ENCODE data around the gene CNPY4.

CNPY4 gene, protein sequence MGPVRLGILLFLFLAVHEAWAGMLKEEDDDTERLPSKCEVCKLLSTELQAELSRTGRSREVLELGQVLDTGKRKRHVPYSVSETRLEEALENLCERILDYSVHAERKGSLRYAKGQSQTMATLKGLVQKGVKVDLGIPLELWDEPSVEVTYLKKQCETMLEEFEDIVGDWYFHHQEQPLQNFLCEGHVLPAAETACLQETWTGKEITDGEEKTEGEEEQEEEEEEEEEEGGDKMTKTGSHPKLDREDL

DNA sequence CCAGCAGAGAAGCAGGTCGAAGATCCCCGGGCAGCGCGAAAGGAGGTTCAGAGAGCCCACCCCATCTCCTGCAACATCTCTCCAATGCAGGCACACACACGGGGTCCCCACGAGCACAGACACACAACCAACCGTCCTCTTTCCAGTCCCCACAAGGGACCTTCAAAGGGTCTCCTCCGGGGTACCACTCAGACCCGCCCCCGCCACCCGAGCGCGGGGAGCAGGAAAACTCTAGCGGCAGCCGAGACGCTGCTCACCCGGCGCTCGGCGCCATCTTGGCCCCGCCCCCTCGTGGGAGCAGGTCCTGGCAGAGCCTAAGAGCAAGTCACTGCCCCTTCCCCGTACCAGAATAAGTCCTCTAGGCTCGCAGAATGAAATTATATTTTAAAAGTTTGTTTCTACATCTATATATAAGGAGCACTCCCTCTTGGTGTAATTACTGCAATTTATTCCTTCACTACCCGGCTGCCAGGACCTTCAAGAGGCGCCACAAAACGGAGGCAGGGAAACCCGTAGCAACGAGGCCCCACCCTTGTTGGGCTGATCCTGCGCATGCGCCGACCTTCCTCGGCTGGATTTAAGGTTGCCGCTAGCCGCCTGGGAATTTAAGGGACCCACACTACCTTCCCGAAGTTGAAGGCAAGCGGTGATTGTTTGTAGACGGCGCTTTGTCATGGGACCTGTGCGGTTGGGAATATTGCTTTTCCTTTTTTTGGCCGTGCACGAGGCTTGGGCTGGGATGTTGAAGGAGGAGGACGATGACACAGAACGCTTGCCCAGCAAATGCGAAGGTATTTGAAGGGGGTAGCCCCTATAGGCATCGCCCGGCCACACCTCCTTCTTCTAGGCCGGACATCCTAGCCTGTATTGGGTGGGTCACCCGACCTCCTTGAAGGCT lies at the start of gene CNPY4, which contains the start of gene TAF6:
Gene CNPY4 (plus strand): TSS at position 563 of the 898 bp plus-strand sequence. CDS start 111 bp downstream, at position 674.
Gene TAF6 (minus strand): TSS at position 287 of the 898 bp plus-strand sequence. CDS start 5,149 bp downstream, outside the sequence.
- H3K4me3 ChIP-seq (ENCODE audit: low read depth, low read length), result peak within 1 kb of the TSS; percentile 96

DNA sequence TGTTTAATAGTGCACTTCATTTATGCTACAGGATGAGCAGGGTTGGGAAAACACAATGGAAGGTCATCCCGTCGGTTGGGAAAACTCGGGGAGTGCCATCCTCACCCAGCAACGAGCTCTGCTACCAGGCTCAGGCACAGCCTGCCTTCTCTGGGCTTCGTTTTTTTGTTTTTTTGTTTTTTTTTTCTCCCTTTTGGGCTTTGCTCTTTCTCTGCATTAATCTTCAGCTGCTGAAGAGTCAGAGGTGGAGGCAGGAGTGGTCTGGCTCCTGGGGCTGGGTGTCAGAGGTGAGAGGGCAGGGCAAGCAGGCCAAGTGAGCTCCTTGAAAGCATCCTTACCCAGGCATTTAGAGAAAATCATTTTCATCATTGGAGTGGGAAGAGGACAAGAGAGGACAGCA lies 49.4 kb upstream of the CNPY4 start:
- H3K4me3 ChIP-seq (ENCODE audit: low read depth, low read length), result no peak overlapping the region
- DNase-seq (ENCODE audit: low read depth), result no peak

More for the DNA sequence above, at the start of gene CNPY4, which contains the start of gene TAF6:
- DNase-seq (ENCODE audit: low read depth), result peak; percentile 78

DNA sequence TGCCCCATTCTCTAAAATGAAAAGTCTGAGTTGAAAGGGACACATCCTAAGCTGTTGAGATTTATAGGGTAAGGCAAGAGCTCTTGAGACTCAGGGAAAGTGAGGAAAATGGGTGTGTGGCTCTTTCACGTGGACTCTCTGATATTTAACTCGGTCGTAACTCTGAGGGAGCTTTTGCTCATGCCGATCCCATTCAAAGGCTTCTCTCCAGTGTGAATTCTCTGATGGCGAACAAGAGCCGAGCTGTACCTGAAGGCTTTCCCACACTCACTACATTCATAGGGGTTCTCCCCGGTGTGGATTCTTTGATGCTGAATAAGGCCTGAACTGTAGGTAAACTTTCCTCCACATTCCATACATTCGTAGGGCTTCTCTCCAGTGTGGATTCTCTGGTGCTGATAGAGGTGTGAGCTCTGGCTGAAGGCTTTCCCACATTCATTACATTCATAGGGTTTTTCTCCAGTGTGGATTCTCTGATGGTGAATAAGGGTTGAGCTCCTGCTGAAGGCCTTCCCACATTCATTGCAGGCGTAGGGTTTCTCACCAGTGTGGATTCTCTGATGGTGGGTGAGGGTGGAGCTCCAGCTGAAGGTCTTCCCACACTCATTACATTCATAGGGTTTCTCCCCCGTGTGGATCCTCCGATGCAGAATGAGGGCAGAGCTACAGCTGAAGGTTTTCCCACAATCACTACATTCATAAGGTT lies 48.3 kb upstream of the CNPY4 start:
- no peak for DNase-seq (ENCODE audit: low read depth)
- H3K4me3 ChIP-seq (ENCODE audit: low read depth, low read length), result no peak overlapping the region

DNA sequence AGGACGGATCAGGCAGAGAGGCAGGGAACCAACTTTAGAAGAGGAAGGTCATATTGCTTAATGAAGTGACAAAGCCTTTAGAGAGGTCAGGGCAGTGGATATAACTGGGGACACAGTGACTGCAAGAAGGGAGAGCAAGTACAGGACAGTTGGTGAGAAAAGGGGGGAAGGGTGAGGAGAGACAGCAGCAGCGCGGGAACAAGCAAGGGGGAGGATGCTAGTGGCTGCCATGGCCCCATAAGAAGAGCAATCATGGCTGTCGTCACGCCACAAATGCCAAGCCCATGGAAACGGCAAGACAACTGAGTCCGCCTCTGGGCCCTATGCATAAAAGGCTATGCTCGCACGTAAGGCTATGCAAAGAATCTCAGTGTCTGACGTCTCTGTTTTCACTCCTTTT lies 47.0 kb upstream of the CNPY4 start:
- DNase-seq (ENCODE audit: low read depth), result no peak
- no peak overlapping the region for H3K4me3 ChIP-seq (ENCODE audit: low read depth, low read length)

DNA sequence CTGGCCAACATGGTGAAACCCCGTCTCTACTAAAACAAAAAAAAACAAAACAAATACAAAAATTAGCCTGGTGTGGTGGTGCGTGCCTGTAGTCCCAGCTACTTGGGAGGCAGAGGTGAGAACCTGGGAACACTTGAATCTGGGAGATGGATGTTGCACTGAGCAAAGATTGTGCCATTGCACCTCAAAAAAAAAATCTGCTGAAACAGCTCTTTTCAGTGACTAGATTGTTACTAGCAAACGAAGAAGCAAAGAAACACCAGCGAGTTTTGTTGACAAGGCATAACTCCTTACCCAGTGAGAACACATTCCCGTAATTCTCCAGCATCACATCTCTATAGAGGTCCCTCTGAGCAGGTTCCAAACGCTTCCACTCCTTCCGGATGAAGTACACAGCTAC lies 44.6 kb upstream of the CNPY4 start:
- no peak for DNase-seq (ENCODE audit: low read depth)
- no peak overlapping the region for H3K4me3 ChIP-seq (ENCODE audit: low read depth, low read length)

DNA sequence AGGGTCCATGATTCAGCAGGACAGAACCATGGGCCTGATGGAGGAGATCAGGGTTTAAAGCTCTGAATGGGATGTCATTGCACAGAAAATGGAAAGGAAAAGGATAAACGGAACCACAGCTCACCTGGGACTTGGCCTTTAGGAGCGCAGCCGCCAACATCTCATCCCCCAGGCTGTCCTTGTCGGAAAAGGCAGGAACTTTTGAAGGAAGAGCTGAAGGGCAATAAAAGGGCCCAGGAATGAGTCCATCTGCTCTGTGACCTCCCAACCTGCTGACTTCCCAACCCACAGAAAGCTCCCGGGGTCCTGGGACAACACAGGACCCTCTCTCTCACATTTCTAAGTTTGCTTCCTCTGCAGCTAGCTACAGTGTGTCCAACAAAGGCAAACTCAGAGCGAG lies 44.0 kb upstream of the CNPY4 start:
- no peak overlapping the region for H3K4me3 ChIP-seq (ENCODE audit: low read depth, low read length)
- no peak for DNase-seq (ENCODE audit: low read depth)

DNA sequence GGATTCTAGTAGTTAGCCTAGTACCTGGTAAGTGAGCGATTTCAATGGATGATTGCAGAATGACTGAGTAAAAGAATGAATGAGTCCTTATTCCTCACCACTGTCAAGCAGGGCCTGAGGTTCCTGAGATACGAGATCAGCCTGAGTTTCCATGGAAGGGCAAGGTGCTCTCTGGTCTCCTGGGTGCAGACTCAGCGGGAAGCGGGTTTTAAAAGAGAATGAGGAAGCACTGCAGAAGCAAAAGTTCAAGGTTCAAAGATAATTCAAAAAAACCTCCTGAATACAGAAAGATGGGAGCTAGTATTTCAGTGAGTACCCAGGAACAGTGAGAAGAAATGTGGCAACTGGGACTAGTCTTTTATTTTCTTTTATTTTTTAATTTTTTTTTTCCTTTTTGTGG lies 42.2 kb upstream of the CNPY4 start:
- no peak for DNase-seq (ENCODE audit: low read depth)
- no peak overlapping the region for H3K4me3 ChIP-seq (ENCODE audit: low read depth, low read length)

DNA sequence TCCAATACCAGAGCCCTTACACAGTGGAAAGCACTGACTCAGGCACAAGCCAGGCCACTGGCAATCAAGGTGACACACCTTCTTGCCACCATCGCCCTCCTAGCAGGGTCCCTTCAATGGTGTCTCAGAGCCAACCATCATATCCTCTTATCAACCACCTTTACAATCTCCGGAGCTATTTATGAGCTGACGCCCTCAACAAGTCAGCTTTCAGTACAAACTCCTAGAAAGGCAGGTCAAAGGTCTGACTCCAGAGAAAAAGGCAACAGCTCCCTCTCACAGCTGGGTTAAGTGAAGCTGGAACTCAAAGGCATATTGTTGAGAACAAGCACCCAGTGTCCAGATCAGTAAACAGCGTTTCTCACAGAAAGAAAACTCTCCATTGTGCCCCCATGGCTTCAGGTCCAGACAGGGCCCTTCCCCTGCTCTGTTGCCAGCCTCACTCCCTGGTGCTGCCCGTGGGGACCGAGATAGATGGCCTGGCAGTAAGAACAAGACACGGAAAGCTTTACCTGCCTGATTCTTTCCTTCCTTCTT lies 40.3 kb upstream of the CNPY4 start:
- H3K4me3 ChIP-seq (ENCODE audit: low read depth, low read length), result no peak overlapping the region
- DNase-seq (ENCODE audit: low read depth), result no peak

DNA sequence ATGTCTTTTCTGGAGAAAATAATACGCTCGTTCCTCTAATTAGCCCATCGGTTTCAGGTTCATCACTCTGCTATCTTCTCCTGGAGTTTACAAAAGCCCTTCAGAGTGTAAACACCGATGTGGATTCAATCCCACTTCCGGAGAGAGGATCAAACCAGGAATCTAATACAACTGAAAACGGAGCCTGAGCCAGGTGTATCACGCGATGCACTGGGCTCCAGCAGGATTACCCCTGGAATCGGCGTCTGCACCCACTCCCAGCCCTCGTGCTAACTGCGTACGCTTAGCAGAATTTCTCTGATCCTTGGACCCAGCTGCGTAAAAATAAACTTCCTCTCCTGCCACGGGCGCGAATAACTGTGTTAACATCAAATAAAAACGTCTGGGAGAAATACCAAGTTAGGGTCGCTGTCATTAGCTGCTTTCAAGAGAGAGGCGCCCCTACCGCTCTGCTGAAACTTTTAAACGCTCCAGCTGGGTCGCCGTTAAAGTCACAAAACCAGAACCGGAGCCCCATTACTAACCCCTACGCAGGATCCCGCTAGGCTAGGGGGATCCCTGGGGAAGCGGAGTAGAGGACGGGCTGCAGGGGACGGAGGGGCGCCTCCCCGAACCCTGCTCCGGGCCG lies 38.4 kb upstream of the CNPY4 start:
- H3K4me3 ChIP-seq (ENCODE audit: low read depth, low read length), result peak overlapping the region; percentile 95
- no peak for DNase-seq (ENCODE audit: low read depth)

DNA sequence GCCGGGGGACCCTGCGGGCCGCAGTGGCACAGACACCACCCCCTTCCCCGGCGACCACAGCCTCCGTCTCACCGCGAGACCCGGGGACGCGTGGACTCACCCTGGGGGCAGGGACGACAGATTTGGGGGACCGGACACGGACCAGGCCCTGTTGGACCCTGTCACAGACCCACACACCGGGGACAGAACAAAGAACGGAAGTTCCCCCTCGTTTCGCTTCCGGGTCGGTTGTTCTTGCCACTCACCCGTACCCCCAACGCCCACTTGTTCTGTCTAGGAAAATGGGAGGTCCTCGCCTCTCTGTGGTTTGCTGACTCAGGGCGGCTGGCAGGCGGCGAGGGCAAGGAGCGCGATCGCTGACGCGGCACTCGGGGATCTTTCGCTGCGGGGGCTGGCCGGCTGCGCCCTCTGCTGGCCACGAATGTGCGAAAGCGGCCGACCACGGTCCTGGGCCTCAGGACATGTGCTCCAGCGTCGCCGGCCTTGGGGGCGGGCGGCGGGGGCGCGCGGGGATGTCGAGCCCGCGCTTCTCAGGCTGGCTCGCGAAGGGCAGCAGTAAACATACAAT lies 37.8 kb upstream of the CNPY4 start, which contains the start of gene ZNF3:
Gene ZNF3 (minus strand): TSS at position 189 of the 568 bp plus-strand sequence. CDS start 4,366 bp downstream, outside the sequence.
- H3K4me3 ChIP-seq (ENCODE audit: low read depth, low read length), result peak within 1 kb of the TSS; percentile 95

DNA sequence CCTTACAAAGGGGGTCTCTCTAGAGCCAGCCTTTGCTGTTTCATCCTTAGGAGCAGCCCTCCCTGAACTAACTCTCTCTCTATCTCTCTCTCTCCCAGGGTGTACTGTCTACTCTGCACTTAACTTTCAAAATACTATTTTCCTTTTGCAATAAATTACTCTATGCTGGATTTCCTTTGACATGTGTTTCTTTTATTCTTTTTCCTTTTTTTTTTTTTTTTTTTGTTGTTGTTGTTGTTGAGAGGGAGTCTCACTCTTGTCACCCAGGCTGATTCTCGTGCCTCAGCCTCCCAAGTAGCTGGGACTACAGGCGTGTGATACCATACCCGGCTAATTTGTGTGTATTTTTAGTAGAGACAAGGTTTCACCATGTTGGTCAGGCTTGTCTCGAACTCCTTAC lies 36.5 kb upstream of the CNPY4 start:
- no peak for DNase-seq (ENCODE audit: low read depth)
- H3K4me3 ChIP-seq (ENCODE audit: low read depth, low read length), result no peak overlapping the region

More for the DNA sequence above, 37.8 kb upstream of the CNPY4 start, which contains the start of gene ZNF3:
- DNase-seq (ENCODE audit: low read depth), result peak; percentile 97

DNA sequence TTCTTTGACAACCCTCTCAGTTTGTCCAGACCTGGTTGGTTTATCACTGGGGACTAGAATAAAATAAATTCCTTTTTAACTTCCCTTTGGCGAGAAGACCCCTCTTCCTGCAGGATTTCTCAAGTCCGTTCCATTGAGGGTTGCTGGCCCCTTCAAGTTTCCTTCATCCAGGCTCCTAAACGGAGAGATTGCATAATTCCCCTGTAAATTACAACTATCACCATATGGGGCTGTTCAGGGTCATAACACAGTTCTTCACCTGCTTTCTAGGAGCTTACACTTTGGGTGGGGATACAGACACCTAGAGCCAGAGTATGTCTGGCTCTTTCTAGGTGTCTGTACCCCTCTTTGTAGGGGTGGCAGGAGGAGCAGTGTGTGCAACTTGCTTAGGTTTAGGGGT lies 33.9 kb upstream of the CNPY4 start:
- no peak overlapping the region for H3K4me3 ChIP-seq (ENCODE audit: low read depth, low read length)
- DNase-seq (ENCODE audit: low read depth), result no peak

DNA sequence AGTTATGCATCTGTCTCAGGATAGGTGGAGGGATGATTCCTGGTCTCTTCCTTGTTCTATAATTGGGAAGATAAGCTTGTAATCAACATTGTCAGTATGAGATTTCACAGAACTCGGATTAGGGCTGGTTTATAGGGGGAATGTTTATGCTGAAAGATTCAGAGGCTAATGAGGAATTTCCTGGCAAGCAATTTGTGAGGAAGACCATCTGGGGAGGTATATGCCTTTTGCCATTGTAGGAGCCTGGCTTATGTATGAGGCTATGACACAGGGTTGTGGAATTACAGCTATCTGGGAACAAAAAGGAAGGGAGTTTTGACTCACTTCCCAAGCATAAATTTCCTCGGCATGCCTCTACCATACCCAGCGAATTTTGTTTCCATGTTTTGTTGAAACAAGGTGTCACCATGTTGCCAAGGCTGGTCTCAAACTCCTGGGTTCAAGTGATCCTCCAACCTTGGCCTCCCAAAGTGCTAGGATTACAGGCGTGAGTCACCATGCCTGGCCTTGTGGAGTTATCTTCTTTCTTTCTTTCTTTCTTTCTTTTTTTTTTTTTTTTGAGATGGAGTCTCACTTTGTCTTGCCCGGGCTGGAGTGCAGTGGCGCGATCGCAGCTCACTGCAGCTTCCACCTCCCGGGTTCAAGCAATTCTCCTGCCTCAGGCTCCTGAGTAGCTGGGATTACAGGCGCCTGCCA lies 32.2 kb upstream of the CNPY4 start:
- H3K4me3 ChIP-seq (ENCODE audit: low read depth, low read length), result no peak overlapping the region
- peak; percentile 84 for DNase-seq (ENCODE audit: low read depth)

DNA sequence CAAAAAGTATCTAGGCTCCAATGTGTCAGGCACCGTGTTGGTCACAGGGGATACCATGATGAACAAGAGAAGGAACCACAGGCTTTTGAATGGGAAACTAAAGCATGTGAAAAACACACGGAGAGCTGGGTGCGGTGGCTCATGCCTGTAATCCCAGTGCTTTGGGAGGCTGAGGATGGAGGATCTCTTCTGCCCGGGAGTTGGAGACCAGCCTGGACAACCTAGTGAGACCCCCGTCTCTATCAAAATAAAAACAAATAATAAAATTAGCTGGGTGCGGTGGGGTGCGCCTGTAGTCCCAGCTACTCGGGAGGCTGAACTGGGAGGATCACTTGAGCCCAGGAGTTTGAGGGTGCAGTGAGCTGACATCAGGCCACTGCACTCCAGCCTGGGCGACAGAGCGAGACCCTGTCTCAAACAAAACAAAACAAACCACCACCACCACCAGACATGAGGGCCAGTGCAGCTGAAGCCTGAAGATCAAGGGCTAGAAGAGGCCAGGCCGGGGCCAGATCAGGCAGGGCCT lies 31.3 kb upstream of the CNPY4 start:
- H3K4me3 ChIP-seq (ENCODE audit: low read depth, low read length), result peak overlapping the region; percentile 76

DNA sequence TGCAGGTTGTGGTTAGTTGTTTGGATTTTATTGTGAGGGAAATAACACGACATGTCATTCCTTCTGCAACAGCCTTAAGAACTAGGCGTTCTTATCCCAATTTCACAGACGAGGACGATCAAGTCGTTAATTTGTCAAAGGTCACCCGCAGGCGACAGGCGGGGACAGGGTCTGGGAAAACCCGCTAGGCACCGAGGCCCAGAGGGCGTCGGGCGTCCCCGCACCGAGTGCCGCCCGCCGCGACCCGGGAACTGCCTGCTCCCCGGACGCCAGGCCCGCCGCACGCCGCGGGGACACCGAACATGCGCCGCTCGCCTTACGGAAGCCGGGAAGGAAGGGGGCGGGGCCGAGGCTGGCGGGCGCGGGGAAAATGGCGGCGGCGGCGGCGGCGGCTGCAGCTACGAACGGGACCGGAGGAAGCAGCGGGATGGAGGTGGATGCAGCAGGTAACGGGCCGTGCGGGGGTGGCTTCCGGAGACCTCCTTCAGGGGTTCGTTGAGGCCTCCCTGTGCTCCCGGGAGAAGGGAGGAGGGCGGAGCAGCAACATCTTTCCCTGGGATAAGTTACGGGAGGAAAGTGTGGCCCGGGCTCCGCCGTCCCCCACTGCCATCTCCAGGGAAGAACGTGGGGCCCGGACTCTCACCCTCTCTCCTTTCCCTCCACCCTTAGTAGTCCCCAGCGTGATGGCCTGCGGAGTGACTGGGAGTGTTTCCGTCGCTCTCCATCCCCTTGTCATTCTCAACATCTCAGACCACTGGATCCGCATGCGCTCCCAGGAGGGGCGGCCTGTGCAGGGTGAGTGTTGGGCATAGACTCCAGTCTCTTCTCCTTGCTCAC lies 30.6 kb upstream of the CNPY4 start, which contains the start of gene COPS6:
Gene COPS6 (plus strand): TSS at position 349 of the 837 bp plus-strand sequence. CDS start 22 bp downstream, at position 371.
- no peak for DNase-seq (ENCODE audit: low read depth)
- H3K4me3 ChIP-seq (ENCODE audit: low read depth, low read length), result peak within 1 kb of the TSS; percentile 76

More for the DNA sequence above, 31.3 kb upstream of the CNPY4 start:
- no peak for DNase-seq (ENCODE audit: low read depth)

DNA sequence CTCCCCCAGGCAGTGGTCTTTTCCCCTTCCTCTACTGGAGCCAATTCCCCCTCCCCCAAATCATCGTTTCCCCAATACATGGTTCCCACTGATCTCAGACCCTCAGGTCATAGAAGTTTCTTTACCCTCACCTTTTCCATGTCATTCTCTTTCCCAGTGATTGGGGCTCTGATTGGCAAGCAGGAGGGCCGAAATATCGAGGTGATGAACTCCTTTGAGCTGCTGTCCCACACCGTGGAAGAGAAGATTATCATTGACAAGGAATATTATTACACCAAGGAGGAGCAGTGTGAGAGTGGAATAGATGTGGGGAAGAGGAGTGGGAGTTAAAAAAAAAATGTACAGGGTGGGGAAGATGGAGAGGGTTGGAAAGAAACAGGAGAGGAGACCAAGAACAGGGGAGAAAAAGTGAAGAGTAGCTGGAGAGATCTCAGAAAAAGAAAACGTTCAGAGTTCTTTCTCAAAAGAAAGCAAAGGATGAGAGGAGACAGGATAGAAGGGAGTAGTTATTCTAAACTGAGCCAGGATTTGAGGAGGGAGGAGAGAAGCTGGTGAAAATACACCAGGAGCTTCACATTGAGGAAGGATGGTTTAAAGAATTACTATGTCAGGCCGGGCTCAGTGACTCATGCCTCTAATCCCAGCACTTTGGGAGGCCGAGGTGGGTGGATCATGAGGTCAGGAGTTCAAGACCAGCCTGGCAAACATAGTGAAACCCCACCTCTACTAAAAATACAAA lies 29.8 kb upstream of the CNPY4 start:
- no peak for DNase-seq (ENCODE audit: low read depth)
- H3K4me3 ChIP-seq (ENCODE audit: low read depth, low read length), result peak overlapping the region; percentile 76

All from skeletal muscle cell (primary cell).